GM21723 (cell line): ENCODE data around the gene LIMK2.
A peak's percentile ranks its signal among the peaks of the same experiment; 100 is the strongest.
"Not testable (repeated sequence)": the region's sequence is repeated elsewhere in the genome, so short reads cannot be mapped to it uniquely, and the experiment has no call there.

Source experiments
- ATAC-seq: cut with Tn5 transposase; IDR thresholded peaks from one replicate; pipeline ENCODE4 v1.9.1; 2021; ENCODE audit warnings: mild to moderate bottlenecking, moderate library complexity; ENCODE audit not compliant: unreplicated experiment

Gene LIMK2

GRCh38 chr22:31288496-31289240 is 76.6 kb downstream of the LIMK2 start:
- ATAC-seq: no peak

- ATAC-seq: no peak
These were observed 77.2 kb downstream of the LIMK2 start for GRCh38 chr22:31289344-31289743.

GRCh38 chr22:31290494-31291471 is 78.7 kb downstream of the LIMK2 start:
- ATAC-seq: peak; percentile 80

- ATAC-seq: no peak
These were observed 79.6 kb downstream of the LIMK2 start for GRCh38 chr22:31291481-31292235.

- peak; percentile 44 for ATAC-seq
These were observed 80.3 kb downstream of the LIMK2 start, which contains the start of gene PIK3IP1 for GRCh38 chr22:31292236-31292989. Gene PIK3IP1, minus strand, starts transcription at chr22:31292488. Its CDS starts 144 bp downstream, at chr22:31292344.

DNA sequence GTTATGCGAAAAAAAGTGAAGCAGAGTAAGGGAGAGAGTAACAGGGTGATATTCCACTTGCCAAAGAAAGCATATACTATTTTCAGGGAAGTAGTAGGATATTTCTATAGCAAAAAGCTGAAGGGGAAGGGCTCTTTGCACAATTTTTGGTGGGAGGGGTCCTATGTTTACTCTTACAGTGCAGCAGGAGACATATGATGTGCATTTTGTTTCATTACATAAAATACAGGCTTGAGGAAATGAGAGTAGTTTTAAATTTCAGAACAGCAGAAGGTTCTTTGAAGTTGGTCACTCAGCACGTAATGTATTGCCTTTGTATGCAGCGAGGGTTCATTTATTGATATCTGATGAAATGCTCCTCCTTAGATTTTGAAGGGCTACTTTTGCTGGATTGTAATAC is 83.3 kb downstream of the LIMK2 start:
- ATAC-seq: no peak

GRCh38 chr22:31295831-31296657 is 83.9 kb downstream of the LIMK2 start:
- ATAC-seq: no peak

- no peak for ATAC-seq
These were observed 88.8 kb downstream of the LIMK2 start for GRCh38 chr22:31300896-31301295.

- no peak for ATAC-seq
These were observed 89.9 kb downstream of the LIMK2 start for GRCh38 chr22:31302006-31302405.

- no peak for ATAC-seq
These were observed 90.4 kb downstream of the LIMK2 start for GRCh38 chr22:31302537-31302936.

DNA sequence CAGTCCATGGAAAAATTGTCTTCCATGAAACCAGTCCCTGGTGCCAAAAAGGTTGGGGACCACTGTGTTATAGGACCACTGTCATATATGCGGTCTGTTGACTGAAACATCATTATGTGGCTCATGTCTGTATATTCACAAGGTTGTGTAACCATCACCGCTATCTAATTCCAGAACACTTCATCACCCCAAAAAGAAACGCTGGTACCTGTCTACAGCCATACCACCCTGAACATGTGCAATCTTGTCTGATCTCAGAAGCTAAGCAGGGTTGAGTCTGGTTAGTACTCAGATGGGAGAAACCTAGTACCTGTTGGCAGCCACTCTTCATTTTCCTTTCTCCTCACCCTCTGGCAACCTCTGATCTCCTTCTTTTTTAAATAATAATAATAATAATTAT is 93.1 kb downstream of the LIMK2 start:
- no peak for ATAC-seq

GRCh38 chr22:31308181-31308580 is 96.1 kb downstream of the LIMK2 start:
- no peak for ATAC-seq

GRCh38 chr22:31313366-31314147 is 101.5 kb downstream of the LIMK2 start:
- ATAC-seq: no peak

DNA sequence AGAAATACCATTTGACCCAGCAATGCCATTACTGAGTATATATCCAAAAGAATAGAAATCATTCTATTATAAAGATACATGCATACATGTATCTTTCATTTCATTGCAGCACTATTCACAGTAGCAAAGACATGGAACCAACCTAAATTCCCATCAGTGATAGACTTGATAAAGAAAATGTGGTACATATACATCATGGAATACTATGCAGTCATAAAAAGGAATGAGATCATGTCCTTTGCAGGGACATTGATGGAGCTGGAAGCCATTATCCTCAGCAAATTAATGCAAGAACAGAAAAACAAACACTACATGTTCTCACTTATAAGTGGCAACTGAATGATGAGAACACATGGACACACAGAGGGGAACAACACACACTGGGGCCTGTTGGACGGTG is 102.1 kb downstream of the LIMK2 start:
- not testable (repeated sequence) for ATAC-seq

- no peak for ATAC-seq
These were observed 109.3 kb downstream of the LIMK2 start for GRCh38 chr22:31321421-31321820.

DNA sequence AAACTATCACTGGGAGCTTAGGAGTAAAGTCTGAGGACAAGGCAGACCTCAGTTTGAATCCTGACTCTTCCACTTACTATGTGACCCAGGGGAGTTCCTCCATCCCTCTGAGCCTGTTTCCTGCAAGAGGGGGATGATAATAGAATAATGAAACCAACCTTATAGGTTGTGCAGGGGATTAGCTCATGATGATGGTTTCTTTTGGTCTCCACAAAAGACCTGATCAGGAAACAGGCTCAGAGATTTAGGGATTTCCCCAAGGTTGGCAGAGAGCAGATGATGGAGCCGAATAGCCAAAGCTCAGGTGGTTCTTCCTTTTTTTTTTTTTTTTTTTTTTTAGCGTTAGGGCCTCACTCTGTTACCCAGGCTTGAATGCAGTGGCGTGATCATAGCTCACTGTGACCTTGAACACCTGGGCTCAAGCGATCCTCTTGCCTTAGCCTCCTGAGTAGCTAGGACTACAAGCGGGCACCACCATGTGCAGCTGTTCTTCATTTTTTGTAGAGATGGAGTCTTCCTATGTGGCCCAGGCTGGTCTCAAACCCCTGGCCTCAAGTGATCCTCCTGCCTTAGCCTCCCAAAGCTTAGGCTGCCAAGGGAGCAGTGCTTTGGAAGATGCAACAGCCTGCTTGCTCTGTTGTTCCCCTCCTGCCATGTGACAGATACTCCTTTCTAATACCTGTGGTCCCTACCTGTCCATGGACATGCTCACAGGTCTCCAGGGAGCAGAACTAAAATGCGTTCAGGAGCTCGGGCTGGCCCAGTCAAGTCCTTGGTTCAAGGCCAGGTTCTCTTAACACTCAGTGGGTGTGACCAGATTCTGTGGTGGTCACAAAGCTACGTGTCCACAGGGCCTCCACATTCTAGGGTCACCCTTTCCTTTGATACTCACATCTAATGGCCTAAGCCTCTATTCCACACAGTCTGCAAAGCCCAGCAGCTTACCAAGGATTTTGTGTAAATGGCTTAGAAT is 111.8 kb downstream of the LIMK2 start:
- no peak for ATAC-seq

DNA sequence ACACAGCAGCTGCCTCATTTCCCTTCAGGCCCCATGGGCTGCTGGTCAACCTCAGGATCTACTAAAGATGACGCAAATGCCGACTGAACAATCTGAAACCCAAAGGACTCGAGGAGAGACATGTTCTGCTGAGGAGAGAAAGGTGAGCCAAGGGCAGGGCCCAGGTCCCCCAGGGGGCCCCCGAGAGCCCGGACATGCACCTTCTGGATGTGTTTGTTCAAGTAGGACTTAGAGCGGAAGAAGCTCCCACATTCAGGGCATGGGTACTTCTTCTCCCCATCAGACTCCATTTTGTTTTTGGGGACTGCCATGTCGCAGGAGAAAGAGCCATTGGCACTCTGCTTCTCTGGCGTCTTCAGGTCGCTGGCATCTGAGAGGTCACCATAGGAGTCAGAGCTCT is 114.8 kb downstream of the LIMK2 start:
- no peak for ATAC-seq
